ENCODE results near the gene PTPRR.

- TF ChIP-seq POLR2A (IDR thresholded peaks at IDR 0.05) (no peak), POLR2AphosphoS5 (IDR thresholded peaks at IDR 0.05) (no peak)
- TF ChIP-seq, protein P1, sequence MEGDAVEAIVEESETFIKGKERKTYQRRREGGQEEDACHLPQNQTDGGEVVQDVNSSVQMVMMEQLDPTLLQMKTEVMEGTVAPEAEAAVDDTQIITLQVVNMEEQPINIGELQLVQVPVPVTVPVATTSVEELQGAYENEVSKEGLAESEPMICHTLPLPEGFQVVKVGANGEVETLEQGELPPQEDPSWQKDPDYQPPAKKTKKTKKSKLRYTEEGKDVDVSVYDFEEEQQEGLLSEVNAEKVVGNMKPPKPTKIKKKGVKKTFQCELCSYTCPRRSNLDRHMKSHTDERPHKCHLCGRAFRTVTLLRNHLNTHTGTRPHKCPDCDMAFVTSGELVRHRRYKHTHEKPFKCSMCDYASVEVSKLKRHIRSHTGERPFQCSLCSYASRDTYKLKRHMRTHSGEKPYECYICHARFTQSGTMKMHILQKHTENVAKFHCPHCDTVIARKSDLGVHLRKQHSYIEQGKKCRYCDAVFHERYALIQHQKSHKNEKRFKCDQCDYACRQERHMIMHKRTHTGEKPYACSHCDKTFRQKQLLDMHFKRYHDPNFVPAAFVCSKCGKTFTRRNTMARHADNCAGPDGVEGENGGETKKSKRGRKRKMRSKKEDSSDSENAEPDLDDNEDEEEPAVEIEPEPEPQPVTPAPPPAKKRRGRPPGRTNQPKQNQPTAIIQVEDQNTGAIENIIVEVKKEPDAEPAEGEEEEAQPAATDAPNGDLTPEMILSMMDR (IDR thresholded peaks at IDR 0.05): no peak
These were observed 107.0 kb downstream of the PTPRR start for GRCh38 chr12:70813559-70813958.

Measured in suprapubic skin (tissue), 4 donors.